GM21529 (cell line): ENCODE results near the gene SLC25A53.
"Not testable (repeated sequence)": the region's sequence is repeated elsewhere in the genome, so short reads cannot be mapped to it uniquely, and the experiment has no call there.

ENCODE experiments used
- ATAC-seq: cut with Tn5 transposase; IDR thresholded peaks from one replicate; pipeline ENCODE4 v1.9.1; 2021; ENCODE audit not compliant: unreplicated experiment

SLC25A53 gene

DNA sequence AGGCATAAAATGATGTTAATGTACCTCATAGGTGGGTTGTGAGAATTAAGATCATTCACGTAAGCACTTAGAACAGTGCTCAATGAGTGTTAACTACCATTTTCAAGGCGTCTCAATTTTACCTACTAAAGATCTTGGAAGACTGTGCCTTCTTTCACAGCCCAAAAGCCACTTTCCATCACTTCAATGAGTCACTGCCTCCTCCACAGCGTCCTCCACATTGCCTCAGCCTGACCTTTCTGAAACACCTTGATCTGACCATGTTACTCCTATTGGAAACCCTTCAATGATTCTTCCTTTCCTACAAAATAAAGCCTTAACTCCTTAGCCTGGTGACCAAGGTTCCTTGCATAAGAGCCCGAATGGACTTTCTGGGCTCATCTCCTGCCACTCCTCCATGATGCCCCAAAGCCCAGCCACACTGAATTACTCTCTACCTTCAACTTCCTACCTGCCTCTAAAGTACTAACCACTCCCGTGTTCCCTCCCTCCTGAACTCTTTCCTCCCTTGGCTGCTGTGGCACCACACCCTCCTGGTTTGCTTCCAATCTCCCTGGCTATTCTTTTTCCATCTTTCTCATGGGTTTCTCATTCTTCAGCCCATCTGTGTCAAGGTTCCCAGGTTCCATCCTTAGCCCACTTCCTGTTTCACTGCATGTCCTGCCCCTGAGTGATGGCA is 22.1 kb downstream of the SLC25A53 start:
- no peak for ATAC-seq

DNA sequence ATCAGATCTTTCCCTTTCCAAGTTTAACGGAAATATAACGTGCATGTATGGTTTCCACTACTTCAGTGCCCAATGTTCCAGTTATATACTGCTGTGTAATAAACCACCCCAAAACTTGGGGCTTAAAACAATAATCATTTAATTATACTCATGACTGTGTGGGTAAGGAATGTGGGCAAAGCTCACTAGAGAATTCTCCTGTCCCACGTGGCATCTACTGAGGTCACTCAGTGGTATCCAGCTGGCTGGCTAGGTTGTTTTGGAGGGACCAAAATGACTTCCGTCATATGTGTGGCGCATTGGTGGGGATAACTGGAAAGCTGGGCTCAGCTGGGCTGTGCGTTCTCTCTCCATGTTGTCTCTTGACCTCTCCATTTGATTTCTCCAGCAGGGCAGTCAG is 26.0 kb downstream of the SLC25A53 start:
- no peak for ATAC-seq

DNA sequence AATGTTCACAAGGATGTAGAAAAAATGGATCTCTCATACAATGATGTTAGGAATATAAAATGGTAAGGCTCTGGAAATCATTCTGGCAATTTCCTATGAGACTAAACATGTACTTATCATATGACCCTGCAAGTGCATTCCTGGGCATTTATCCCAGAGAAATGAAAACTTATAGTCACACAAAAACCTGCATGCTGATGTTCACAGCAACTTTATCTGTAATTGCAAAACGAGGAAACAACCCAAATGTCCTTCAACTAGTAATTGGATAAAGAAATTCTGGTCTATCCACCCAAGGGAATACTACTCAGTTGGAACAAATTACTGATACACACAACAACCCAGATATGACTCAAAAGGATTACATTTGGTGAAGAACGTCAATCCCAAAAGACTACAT is 30.0 kb downstream of the SLC25A53 start:
- ATAC-seq = no peak

DNA sequence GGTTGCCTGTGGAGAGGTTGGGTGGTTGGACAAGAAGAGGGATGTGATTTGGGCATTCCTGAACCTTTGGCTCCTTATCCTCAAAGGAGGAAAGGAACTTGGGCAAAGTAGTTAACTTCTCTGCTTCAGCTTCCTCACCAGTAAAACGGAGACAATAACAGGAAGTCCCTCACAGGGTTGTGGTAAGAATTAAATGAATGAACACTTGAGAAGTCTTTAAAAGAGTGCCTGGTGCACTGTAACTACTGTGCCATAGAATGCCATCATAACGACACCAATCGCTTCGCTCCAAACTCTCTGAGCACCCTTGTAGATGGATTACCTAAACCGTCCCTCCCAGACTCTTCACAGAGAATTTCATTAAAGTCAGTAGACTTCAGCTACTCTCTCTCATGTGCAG is 34.0 kb downstream of the SLC25A53 start:
- ATAC-seq = no peak

DNA sequence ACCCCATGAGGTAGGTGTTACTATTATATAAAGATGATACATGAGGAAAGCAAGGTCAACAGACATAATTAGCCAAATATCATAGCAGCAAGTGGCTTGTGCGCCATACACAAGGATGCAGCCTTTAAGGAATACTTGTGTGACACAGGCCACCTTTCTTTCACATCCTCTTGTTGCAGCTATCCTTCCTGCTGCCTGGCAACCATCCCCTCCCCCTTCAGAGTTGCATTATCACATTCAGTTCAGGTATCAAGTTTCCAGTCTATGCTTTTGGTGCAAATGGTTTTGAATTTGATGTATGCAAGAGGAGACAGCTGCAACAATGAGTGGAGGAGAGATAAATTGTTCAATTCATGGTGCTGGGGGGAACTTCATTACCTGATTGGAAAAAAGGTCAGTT is 38.0 kb downstream of the SLC25A53 start:
- no peak for ATAC-seq

DNA sequence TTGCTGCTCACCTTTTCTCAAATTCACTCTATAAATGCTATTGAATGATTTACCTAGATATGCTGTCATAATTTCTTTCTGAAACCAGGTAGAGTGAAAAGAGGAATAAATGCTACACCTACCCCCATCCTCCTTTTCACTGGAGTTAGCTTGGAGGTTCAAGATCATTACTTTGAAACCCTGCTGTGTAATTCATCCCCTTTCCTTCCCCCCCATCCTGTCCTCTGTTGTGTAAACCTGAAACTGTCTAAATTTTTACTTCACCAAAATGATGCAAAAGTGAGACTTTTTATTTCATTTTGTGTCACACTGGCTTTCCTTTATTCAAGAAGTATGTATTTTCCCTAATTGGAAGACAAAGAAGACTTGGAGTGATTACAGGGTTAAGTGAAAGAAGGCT is 39.0 kb downstream of the SLC25A53 start:
- ATAC-seq = no peak

DNA sequence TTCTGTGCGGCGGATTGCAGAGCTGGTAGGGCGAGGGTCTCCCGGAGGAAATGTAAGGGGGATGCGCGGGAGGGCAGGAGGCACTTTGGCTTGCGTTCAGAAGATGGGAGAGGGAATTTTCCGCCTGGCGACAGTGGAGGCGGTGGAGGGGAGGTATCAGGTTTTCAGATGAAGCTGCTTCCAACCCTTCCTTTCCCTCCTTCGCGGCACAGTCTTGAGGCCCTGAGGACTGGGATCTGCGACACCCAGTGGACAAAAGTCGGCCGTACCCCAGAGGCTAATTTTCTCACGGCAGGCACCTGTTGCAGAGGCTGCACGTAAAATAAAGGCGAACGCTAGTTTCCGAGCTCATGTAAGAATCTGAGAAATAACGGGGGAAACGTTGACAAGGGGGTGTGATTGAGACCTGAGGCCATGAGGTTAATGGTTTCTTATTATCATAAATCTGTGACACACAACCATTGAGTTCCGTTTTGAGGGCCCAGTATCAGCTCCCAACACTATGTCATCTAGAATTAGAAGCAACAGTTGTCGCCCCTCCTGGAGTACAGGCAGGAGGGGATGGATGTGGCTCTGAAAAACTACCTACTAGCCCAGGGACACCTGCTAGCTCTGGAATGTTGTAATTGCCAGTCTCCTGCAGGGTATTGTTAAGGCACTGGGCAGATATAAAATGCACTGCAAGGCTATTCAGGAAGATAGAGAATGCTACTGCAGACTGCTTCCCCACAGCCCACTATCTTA is 43.4 kb downstream of the SLC25A53 start:
- ATAC-seq = peak; percentile 47

DNA sequence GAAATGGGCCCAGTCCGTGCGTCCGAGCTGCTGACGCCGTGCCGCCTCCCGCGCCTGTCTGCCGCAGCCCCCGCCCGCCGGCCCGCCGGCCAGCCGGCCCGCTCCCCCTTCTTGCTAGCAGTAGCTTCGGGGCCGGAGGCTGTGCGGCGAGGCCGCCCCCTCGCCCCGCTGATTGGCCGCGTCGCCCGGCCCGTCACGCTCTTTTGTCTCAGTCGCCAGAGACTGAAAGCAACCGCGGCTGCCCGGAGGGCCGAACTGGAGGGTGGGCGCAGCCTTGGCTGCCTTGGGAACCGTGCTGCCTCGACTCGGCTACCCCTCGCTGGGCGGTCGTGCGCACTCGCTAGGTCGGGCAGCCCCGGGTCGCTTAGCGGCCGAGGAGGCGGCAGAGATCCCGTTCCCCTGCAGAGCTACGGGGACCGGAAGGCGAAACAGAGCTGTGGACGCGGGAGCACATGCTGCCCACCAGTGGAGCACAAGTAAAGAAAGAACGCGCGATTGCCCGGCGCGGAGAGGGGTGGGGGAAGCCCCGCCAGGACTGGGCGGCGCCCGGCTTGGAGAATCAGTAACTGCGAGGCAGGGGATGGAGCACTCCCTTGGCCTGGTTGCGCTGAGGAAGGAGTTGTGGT is 44.4 kb downstream of the SLC25A53 start, which contains the start of gene ZCCHC18:
Gene ZCCHC18 (plus strand): TSS at position 198 of the 626 bp plus-strand sequence. CDS start 1,589 bp downstream, outside the sequence.
- peak; percentile 67 for ATAC-seq

DNA sequence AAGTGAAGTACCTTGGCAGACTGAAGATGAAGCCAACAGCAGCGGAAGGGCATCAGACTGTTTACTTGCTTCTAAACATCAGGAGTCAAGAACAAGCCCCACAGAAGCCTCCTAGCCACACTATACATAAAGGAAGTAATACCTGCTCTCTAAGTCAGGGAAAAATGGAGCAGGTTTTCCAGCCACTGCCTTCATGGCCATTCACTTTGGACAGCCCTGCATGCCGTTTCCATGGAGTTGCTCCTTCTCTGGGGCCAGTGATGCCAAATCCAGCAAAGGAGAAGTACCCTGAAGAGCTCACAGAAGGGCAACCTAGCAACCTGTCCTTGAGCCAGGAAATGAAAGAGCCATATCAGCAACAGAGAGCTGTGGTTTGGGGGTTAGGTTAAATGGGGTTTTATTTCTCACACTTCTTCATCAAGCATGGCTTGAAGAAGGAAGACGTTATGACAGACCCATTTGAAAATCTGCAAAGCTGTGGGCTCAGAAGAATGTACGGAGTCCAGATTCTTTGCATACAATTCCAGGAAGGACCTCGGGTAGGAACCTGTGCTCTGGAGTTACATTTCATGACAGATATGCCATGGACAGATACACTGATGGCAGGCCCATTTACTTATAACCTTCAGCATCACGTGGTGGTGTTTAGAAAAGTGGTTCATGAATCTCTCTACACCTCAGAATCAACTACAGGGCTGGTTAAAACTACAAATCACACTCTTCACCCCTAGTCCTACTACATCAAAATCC is 46.1 kb downstream of the SLC25A53 start:
- ATAC-seq = peak; percentile 37

DNA sequence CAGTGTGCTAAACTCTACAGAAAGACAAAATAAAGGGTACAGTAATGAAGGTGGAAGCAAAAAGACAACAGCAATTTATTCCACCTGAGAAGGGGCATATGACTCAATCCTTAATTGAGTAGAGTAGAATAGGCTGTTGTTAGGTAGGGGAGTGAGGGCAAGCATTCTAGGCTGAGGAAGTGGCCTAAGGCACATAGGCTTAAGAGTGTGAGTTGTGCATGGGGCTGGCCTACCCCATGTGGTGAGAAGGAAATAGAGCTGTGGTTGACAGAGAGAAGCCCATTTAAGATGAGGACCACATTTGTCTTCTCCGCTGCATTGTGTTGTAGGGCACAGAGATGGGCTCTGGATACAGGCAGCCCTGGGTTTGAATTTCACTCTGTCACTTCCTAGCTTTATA is 47.9 kb downstream of the SLC25A53 start:
- no peak for ATAC-seq

DNA sequence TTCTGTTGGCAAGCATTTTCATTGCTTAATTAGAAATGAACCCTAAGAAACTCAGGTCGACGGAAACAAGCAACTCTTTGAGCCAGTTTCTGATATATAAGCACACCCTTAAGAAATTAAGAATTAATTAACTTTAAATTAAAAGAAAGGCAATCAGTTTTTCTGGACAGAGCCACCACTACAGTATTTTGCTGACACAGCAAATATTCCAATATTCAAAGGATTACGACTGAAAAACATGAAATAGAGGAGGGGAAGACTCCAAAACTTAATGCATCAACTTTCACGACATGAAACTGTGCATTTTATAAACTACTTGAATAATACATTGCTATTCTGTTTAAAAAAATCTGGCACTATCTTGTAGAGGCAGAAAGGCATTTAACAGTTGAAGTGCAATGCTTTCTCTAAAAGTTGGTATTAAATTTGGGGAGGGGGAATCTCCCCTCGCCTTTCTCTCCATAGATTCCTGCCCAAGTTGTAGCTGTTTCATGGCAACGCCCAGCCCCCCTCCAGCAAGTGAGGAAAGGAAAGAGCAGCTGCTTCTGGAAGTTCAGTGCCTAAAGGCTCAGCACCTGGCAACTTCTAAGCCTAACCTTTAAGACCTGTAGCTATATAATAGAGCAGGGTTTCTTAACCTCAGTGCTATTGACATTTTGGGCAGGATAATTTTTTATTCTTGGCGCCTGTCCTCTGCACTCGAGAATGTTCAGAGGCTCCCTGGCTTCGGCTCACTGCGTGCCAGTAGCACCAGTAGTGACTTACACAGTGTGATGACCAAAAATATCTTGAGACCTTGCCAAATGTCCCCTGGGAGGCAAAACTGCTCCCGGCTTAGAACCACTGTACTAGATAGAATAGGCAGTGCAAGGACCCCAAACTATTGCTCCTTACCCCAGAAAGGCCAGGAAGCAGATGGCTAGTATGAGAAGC is 51.2 kb downstream of the SLC25A53 start:
- no peak for ATAC-seq

DNA sequence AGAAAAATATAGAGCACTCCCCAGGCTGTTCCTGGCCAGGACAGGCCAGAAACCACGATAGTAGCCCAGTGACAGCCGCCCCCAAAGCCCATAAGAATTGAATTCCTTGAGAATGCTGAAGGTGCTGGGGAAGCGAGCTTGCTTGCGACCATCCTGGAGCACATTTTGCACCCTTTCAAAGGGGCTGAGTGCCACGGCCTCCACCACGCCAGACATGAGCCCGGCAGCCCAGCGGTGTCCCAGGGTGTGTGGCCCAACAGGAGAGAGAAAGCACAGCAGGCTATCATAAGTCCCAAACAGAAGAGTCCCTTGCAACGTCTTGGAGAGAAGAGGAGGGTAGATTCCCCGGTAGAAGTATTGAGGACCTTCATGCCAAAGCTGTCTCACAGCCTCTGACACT is 52.1 kb downstream of the SLC25A53 start:
- no peak for ATAC-seq

DNA sequence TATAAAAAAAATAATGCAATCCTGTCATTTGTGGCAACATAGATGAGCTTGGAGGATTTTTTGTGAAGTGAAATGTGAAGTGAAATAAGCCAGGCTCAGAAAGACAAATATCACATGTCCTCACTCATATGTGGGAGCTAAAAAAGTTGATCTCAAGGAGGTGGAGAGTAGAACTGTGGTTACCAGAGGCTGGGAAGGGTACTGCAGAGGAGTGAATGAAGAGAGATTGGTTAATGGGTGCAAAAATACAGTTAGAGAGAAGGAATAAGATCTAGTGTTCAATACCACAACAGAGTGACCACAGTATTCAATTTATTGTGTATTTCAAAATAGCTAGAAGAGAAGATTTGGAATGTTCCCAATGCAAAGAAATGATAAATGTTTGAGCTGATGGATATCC is 57.9 kb downstream of the SLC25A53 start:
- no peak for ATAC-seq

DNA sequence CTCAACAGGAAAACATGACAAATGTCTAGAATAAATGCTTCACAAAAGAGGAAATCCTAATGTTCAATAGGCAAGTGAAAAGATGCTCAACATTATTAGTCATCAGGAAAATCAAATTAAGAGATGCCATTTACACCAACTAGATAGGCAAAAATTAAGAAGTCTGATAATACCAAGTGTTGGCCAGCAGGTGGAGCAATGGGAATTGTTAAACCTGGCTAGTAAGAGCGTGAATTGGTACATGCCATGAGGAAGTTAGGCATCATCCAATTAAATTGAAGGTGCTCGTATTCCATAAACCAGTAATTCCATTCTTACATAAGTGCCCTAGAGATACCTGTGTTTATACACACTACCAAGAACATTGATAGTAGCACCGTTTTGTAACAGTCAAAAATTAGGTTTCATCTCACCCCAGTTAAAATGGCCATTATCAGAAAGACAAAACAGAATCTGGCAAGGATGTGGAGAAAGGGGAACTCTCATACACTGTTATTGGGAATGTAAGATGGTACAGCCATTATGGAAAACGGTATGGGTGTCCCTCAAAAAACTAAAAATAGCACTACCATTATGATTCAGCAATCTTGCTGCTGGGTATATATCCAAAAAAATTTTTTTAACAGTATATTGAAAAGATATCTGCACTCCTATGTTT is 58.5 kb downstream of the SLC25A53 start:
- peak; percentile 92 for ATAC-seq

DNA sequence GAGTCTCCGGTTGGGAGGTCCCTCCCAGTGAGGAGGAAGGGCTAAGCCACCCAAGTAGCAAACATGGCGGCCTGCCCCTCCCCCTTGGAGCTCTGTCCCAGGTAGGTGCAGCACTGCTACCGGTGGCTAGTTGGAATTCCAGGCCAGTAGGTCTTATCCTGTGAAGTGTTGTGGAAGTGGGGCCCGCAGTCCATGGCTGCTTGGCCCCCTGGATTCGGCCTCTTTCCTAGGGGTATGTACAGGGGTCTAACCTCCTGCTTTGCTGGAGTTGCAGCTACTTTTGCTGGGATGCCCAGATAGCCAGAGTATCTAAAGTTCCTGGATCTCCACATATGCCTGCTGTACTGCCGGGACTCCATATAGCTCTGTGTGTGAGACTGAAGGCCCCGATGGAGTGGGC is 70.9 kb downstream of the SLC25A53 start:
- ATAC-seq = no peak

DNA sequence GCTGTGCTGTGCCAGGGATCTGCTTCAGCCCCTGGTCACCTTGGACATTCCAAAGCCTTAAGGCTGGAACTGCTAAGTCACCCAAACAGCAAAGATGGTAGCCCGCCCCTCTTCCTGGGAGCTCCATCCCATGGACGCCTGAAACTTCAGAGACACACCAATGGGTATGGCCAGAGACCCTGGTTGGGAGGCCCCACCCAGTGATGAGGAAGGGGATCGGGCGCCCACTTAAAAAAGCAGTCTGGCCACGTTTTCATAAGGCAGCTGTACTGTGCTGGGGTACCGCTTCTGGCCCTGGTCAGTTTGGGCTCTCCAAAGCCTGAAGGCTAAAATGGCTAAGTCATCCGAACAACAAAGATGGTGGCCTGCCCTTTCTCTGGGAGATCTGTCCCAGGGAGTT is 71.3 kb downstream of the SLC25A53 start:
- ATAC-seq = no peak

DNA sequence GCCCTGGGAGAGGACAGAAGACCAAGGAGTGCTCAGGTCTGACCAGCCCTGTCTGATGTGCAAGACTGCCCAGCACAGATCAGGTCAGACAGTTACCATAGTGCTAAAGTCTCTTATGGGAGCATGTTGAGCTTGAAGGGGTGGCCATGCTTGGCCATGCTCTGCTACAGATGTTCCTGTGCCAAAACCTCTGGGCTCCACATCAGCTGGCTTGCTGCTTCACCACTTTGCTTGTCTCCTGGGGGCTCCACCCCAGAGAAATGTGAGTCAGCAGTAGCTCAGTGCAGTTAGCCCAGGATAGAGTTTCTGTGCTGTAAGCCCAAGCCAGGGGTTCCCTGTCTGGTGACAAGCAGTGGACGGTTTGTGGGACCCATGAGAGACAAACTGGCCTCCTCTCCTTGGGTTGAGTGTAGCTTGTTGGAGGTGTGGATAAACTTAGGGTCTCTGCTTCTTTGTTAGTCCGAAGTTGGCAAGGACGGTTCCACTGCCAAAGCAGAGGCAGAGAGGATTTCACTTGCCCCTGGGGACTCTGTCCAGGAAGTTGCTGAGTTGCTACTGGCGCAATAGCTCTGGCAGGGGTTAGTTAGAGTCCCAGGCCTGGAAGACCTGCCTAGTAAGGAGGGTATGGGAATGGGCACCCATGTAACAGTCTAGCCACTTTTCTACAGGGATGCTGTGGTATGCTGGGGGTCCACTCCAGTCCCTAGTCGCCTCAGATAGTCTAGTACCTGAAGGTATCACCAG is 72.1 kb downstream of the SLC25A53 start:
- ATAC-seq = no peak

DNA sequence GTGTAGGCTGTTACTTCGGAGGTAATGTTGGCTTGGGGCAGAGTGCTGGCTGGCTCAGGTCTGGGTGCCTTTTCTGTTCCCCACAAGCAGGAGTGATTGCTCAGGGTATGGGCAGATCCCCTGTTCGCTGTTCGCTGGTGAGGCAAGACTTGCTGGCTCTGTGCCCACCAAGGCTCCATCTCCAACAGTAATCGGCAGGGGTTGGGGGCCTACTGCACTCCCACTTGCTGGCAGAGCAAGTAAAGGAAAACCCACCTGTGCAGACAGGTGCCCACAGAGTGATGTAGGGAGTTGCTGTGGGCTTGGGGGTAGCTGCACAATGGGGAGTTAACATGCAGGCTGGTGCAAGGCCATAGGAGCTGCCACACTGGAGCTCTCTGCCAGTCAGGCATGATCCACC is 72.7 kb downstream of the SLC25A53 start:
- ATAC-seq = no peak

DNA sequence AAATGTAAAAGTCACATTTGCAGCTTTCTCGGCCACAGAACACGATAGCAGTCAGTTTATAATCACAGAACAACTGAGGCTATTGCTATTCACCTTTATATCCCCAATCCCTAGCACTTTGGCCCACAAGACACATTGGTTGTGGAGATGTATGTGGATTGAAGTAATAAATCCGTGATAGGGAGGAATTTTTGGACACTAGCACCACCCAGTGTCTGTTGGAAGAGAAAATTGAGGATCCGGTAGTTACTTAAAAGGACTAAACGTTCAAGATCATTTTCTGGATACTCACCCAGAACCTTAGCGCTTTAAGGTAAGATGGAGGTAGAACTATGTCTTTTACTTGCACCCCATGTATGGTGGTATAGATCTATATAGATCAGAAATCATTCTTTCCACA is 79.0 kb downstream of the SLC25A53 start:
- not testable (repeated sequence) for ATAC-seq
